IMR-90 (cell line): ENCODE results near the gene PBX3.

Experiments
- MXI1 ChIP-seq: IDR thresholded peaks from 2 replicates; pipeline ENCODE4 v1.6.1; 2012; ENCODE audit warnings: low read depth, mild to moderate bottlenecking, low read length, moderate library complexity, borderline replicate concordance
- POLR2A ChIP-seq: IDR thresholded peaks from 2 replicates; pipeline ENCODE4 v1.6.1; 2012; ENCODE audit warnings: mild to moderate bottlenecking, low read depth, low read length
- TF ChIP-seq, protein P1 (sequence below): fragments of 150-350 bp; IDR thresholded peaks from 2 replicates; pipeline ENCODE4 v1.6.1; 2017; ENCODE audit warnings: mild to moderate bottlenecking, antibody characterized with exemption, low read length, low read depth

DNA sequence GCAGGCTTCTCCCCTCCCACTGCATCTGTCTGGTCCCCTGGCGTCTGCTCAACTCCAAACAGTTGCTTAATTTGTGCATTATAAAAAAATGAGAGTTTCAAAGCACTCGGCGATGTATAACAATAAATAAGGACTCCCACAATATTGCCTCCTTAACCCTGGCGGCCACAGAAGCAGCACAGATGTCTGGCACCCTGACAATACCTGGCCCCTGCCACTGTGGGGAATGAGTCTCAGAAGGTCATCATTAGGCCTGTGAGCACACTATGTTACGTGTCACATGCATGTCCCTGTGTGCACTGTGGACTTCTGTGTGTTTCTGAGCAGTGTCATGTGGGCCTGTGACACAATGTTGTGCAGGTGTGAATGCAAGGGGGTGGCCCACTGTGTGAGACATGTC is 236.5 kb downstream of the PBX3 start:
- TF ChIP-seq MXI1: no peak
- TF ChIP-seq, protein P1, sequence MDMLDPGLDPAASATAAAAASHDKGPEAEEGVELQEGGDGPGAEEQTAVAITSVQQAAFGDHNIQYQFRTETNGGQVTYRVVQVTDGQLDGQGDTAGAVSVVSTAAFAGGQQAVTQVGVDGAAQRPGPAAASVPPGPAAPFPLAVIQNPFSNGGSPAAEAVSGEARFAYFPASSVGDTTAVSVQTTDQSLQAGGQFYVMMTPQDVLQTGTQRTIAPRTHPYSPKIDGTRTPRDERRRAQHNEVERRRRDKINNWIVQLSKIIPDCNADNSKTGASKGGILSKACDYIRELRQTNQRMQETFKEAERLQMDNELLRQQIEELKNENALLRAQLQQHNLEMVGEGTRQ: no peak
- TF ChIP-seq POLR2A: no peak
